Keratinocyte (primary cell): ENCODE measurements around the gene MVB12B.

ENCODE experiments used
- CTCF ChIP-seq, 3 experiments: IDR thresholded peaks in 1 of 3; conservative IDR thresholded peaks in 1 of 3; optimal IDR thresholded peaks in 1 of 3; 2 replicates in 2 of 3; 3 replicates in 1 of 3; pipeline versions ENCODE3 to v1.5.1; 2011; ENCODE audit warnings: low read length in 3 of 3, mild to moderate bottlenecking in 3 of 3, moderate library complexity in 2 of 3, control low read depth in 1 of 3, inconsistent platforms in 1 of 3; ENCODE audit not compliant: insufficient read depth in 2 of 3; ENCODE audit errors: extremely low read depth in 1 of 3
- EZH2 ChIP-seq: IDR thresholded peaks from one replicate; pipeline ENCODE4 v1.6.1; 2012; ENCODE audit warnings: inconsistent platforms, mild to moderate bottlenecking, low read length, moderate library complexity

- TF ChIP-seq EZH2 (no peak), CTCF (optimal IDR thresholded peaks at IDR 0.05 in 1 of 3, IDR thresholded peaks at IDR 0.05 in 1 of 3, conservative IDR thresholded peaks at IDR 0.05 in 1 of 3; ENCODE audit: extremely low read depth in 1 of 3, insufficient read depth in 2 of 3, low read length in 3 of 3) (no peak)
Observed at GRCh38 chr9:126411225-126411947, 84.8 kb downstream of the MVB12B start.
